Raji (cell line): ENCODE data around the gene ERC2.

ENCODE experiments used
- POLR2A ChIP-seq: IDR thresholded peaks from 2 replicates; pipeline ENCODE4 v1.6.1; 2011; ENCODE audit warnings: low read depth, low read length, control low read depth; ENCODE audit not compliant: insufficient read depth

Gene ERC2

GRCh38 chr3:55709411-55710012 is 758.8 kb downstream of the ERC2 start:
- TF ChIP-seq POLR2A = no peak

GRCh38 chr3:55708921-55709320 is 759.3 kb downstream of the ERC2 start:
- TF ChIP-seq POLR2A = no peak

GRCh38 chr3:55708242-55708641 is 760.0 kb downstream of the ERC2 start:
- TF ChIP-seq POLR2A = no peak

GRCh38 chr3:55704521-55704920 is 763.7 kb downstream of the ERC2 start:
- TF ChIP-seq POLR2A = no peak

GRCh38 chr3:55702822-55703221 is 765.4 kb downstream of the ERC2 start:
- TF ChIP-seq POLR2A = no peak

GRCh38 chr3:55701997-55702396 is 766.3 kb downstream of the ERC2 start:
- no peak for TF ChIP-seq POLR2A

- no peak for TF ChIP-seq POLR2A
These were observed 769.4 kb downstream of the ERC2 start for GRCh38 chr3:55698831-55699230.

GRCh38 chr3:55697177-55697865 is 770.9 kb downstream of the ERC2 start:
- TF ChIP-seq POLR2A = no peak

GRCh38 chr3:55692957-55693558 is 775.2 kb downstream of the ERC2 start:
- no peak for TF ChIP-seq POLR2A

GRCh38 chr3:55692295-55692956 is 775.8 kb downstream of the ERC2 start:
- no peak for TF ChIP-seq POLR2A

GRCh38 chr3:55691141-55691540 is 777.1 kb downstream of the ERC2 start:
- TF ChIP-seq POLR2A = no peak

- TF ChIP-seq POLR2A = no peak; the same call in none of the 2 replicates
These were observed 777.5 kb downstream of the ERC2 start for GRCh38 chr3:55690726-55691125.

- TF ChIP-seq POLR2A = no peak; the same call in 1 of the 2 replicates
These were observed 778.1 kb downstream of the ERC2 start for GRCh38 chr3:55690177-55690576.

GRCh38 chr3:55688154-55688553 is 780.1 kb downstream of the ERC2 start:
- TF ChIP-seq POLR2A = no peak

GRCh38 chr3:55687526-55687925 is 780.7 kb downstream of the ERC2 start:
- TF ChIP-seq POLR2A = no peak
